Osteoblast (primary cell): ENCODE results near the gene DAP. TPM values are rescaled to one million over a fixed set of nuclear protein-coding genes. Genes with fewer than 3 reads are reported as not detected.

Source experiments
- DNase-seq: peaks from one replicate; pipeline ENCODE4 v3.0.0; 2011; ENCODE audit warnings: low spot score, mixed read lengths; ENCODE audit not compliant: insufficient read length; ENCODE audit errors: missing footprints
- H2AFZ ChIP-seq: 2 replicates; pipeline ENCODE4 v1.6.0; 2011; ENCODE audit warnings: mild to moderate bottlenecking, low read length
- H3K27ac ChIP-seq: 2 replicates; pipeline ENCODE4 v1.5.1; 2011; ENCODE audit warnings: mild to moderate bottlenecking, low read depth, low read length, moderate library complexity
- H3K27me3 ChIP-seq: 2 replicates; pipeline ENCODE4 v1.6.0; 2012; ENCODE audit warnings: mild to moderate bottlenecking, control low read depth, inconsistent platforms, low read length, moderate library complexity; ENCODE audit not compliant: insufficient read depth
- H3K36me3 ChIP-seq: 2 replicates; pipeline ENCODE4 v1.5.1; 2011; ENCODE audit warnings: mild to moderate bottlenecking, low read length, control low read depth, moderate library complexity; ENCODE audit not compliant: insufficient read depth
- H3K4me1 ChIP-seq: 2 replicates; pipeline ENCODE4 v1.5.1; 2011; ENCODE audit warnings: mild to moderate bottlenecking, low read length, control low read depth, moderate library complexity; ENCODE audit not compliant: insufficient read depth
- H3K4me2 ChIP-seq: 2 replicates; pipeline ENCODE4 v1.6.0; 2011; ENCODE audit warnings: mild to moderate bottlenecking, low read length; ENCODE audit not compliant: insufficient read depth
- H3K4me3 ChIP-seq: fragments of 200-600 bp; sonication (generic); 3 replicates; pipeline ENCODE4 v1.5.1; 2012; ENCODE audit warnings: mild to moderate bottlenecking, low read length, inconsistent platforms; ENCODE audit not compliant: insufficient read depth
- H3K79me2 ChIP-seq: 2 replicates; pipeline ENCODE4 v1.6.0; 2012; ENCODE audit warnings: mild to moderate bottlenecking, low read length, control low read depth, inconsistent platforms; ENCODE audit not compliant: insufficient read depth
- H3K9me3 ChIP-seq: 2 replicates; pipeline ENCODE4 v1.5.1; 2011; ENCODE audit warnings: low read depth, low read length, control low read depth
- H4K20me1 ChIP-seq: 2 replicates; pipeline ENCODE4 v1.6.0; 2012; ENCODE audit warnings: mild to moderate bottlenecking, low read length, control low read depth; ENCODE audit not compliant: insufficient read depth
- total RNA-seq: library from RNA; depleted of rRNA; stranded (reverse); fragments of >200 nt; gene quantifications from 2 replicates; pipeline ENCODE4 v1.2.3, GENCODE V29; 2012
- TF ChIP-seq, protein P1 (sequence below): IDR thresholded peaks from 2 replicates; pipeline ENCODE4 v1.5.1; 2011; ENCODE audit warnings: mild to moderate bottlenecking, low read depth, low read length, moderate library complexity; ENCODE audit errors: extremely low read depth

The DAP gene
- total RNA-seq, 1 donor: 31.1 TPM

DNA sequence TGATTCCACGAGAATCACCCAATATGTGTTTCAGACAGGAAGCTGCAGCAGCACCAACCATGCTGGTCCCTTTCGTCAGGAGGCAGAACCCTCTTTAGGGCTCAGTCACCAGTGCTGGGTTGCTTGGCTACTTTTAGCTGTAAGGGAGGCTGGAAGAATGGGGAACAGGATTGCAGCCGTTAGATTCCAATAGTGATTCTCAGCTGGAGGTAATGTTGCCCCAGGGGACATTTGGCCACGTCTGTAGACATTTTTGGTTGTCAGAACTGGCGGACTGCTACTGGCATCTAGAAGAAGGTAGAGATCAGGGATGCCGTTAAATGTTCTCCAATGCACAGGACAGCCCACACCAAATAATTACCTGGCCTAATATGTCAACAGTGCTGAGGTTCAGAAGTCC is 115.4 kb downstream of the DAP start:
- no peak overlapping the region for H3K4me3 ChIP-seq
- H3K27me3 ChIP-seq: no peaks in the 10 kb centered on the region
- no peaks in the 10 kb centered on the region for H3K79me2 ChIP-seq
- TF ChIP-seq, protein P1, sequence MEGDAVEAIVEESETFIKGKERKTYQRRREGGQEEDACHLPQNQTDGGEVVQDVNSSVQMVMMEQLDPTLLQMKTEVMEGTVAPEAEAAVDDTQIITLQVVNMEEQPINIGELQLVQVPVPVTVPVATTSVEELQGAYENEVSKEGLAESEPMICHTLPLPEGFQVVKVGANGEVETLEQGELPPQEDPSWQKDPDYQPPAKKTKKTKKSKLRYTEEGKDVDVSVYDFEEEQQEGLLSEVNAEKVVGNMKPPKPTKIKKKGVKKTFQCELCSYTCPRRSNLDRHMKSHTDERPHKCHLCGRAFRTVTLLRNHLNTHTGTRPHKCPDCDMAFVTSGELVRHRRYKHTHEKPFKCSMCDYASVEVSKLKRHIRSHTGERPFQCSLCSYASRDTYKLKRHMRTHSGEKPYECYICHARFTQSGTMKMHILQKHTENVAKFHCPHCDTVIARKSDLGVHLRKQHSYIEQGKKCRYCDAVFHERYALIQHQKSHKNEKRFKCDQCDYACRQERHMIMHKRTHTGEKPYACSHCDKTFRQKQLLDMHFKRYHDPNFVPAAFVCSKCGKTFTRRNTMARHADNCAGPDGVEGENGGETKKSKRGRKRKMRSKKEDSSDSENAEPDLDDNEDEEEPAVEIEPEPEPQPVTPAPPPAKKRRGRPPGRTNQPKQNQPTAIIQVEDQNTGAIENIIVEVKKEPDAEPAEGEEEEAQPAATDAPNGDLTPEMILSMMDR: no peak
- no peaks in the 10 kb centered on the region for H3K9me3 ChIP-seq
- H4K20me1 ChIP-seq: peaks cover 11% of the 10 kb centered on the region
- no peak overlapping the region for H2AFZ ChIP-seq
- H3K4me2 ChIP-seq: no peak overlapping the region
- no peaks in the 10 kb centered on the region for H3K36me3 ChIP-seq
- DNase-seq: no peak
- H3K27ac ChIP-seq: no peak overlapping the region
- no peaks in the 10 kb centered on the region for H3K4me1 ChIP-seq

DNA sequence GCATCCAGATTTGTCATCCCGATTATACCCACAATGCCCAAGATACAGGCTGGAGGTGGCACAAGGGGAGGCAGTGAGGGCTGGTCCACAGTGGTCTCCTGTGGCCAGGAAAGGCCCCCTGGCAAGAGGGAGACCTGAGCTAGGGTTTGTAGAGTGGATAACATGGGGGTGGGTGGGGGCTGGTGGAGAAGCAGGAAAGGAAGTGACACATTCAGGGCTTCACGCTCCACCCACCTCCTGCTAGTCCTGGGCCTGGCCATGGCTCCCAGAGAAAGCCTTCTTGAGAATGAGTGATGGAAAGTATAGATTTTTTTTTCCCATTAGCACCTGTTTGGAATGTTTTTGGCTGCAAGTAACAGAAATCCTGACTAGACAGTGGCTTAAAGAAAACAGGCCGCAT is 115.9 kb downstream of the DAP start:
- Histone ChIP-seq H3K27me3 (no peaks in the 10 kb centered on the region), H4K20me1 (peaks cover 11% of the 10 kb centered on the region), H2AFZ (no peak overlapping the region), H3K27ac (no peak overlapping the region), H3K4me2 (no peak overlapping the region), H3K79me2 (no peaks in the 10 kb centered on the region), H3K36me3 (no peaks in the 10 kb centered on the region), H3K4me3 (no peak overlapping the region), H3K4me1 (no peaks in the 10 kb centered on the region), H3K9me3 (no peaks in the 10 kb centered on the region)
- DNase-seq: no peak
- TF ChIP-seq, protein P1: no peak

DNA sequence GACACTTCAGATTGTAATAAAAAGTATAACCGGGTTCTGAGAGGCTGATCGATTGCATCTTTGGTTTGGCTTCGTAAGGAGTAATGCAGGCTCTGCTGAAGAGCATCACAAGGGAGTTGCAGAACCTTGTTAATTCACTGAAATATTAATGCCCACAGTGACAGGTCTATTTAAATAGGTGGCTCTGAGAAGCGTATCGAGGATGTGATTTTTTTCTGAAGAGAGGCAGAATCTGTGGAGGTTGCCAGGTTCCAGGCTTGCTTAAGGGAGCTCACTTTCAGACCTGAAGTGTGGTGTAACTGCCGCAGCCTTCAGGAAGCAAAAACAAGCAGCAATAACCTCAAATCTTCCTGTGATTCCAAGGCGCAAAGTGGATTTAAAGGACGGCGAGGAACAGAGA is 116.8 kb downstream of the DAP start:
- Histone ChIP-seq H4K20me1 (peaks cover 11% of the 10 kb centered on the region), H3K4me1 (no peaks in the 10 kb centered on the region), H3K27me3 (no peaks in the 10 kb centered on the region), H3K4me3 (no peak overlapping the region), H3K36me3 (no peaks in the 10 kb centered on the region), H3K27ac (no peak overlapping the region), H3K9me3 (no peaks in the 10 kb centered on the region), H3K4me2 (no peak overlapping the region), H3K79me2 (no peaks in the 10 kb centered on the region), H2AFZ (no peak overlapping the region)
- DNase-seq: no peak
- TF ChIP-seq, protein P1: no peak

DNA sequence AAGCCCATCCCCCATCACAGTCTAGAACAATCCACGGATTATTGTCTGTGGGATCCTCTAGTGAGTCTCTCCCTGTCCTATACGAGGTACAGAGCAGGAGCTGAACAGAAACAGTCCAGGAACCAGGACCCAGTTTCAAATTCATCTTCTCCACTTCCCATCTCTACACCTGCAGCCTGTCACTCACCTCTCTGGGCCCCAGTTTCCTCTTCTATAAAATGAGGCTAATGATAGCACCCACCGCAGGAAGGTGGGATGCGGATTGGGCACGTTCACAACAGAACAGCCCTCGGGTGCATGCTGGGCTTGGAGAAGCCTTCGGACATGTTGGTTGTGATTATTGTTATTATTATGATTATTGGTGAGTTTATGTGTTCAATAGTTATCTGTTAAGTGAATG is 118.7 kb downstream of the DAP start:
- no peak overlapping the region for H3K4me2 ChIP-seq
- H3K4me3 ChIP-seq: no peak overlapping the region
- H3K79me2 ChIP-seq: no peaks in the 10 kb centered on the region
- H4K20me1 ChIP-seq: peaks cover 6% of the 10 kb centered on the region
- no peaks in the 10 kb centered on the region for H3K27me3 ChIP-seq
- H3K4me1 ChIP-seq: no peaks in the 10 kb centered on the region
- DNase-seq: no peak
- H3K27ac ChIP-seq: no peak overlapping the region
- no peaks in the 10 kb centered on the region for H3K9me3 ChIP-seq
- TF ChIP-seq, protein P1: no peak
- H3K36me3 ChIP-seq: no peaks in the 10 kb centered on the region
- H2AFZ ChIP-seq: no peak overlapping the region
